HK-2 (cell line): ENCODE results near the gene ZNG1C.
"Not testable (repeated sequence)": the region's sequence is repeated elsewhere in the genome, so short reads cannot be mapped to it uniquely, and the experiment has no call there.

Source experiments
- DNase-seq: peaks from one replicate; pipeline ENCODE4 v3.0.0-alpha.2; 2018; ENCODE audit not compliant: unreplicated experiment

Gene ZNG1C

GRCh38 chr9:68342265-68343025, 100.7 kb downstream of the ZNG1C start:
- DNase-seq = not testable (repeated sequence)

GRCh38 chr9:68343242-68343641, 101.5 kb downstream of the ZNG1C start:
- DNase-seq = not testable (repeated sequence)

GRCh38 chr9:68343992-68344391, 102.2 kb downstream of the ZNG1C start:
- not testable (repeated sequence) for DNase-seq
